ENCODE data around the gene PPM1M. TPM values are rescaled to one million over a fixed set of nuclear protein-coding genes. Genes with fewer than 3 reads are reported as not detected.

PPM1M gene
- total and polyA plus RNA-seq, 2 experiments from 2014 or later = 10.7 to 13.1 TPM

- peaks cover 70% of the 10 kb centered on the region for H3K36me3 ChIP-seq
- H3K9me3 ChIP-seq (ENCODE audit: low read depth) = no peaks in the 10 kb centered on the region
- H3K27ac ChIP-seq = no peak overlapping the region
- H3K4me1 ChIP-seq (ENCODE audit: low read depth) = no peaks in the 10 kb centered on the region
- no peak for DNase-seq (ENCODE audit: low read depth in 1 of 2, low spot score in 1 of 2)
- no peaks in the 10 kb centered on the region for H3K27me3 ChIP-seq
- H3K4me3 ChIP-seq = no peak overlapping the region
- TF ChIP-seq CTCF (IDR thresholded peaks at IDR 0.05; ENCODE audit: low read depth, low read length) = no peak
Measured at GRCh38 chr3:52213005-52213404, 32.6 kb upstream of the PPM1M start.

- H3K27ac ChIP-seq = no peak overlapping the region
- peaks cover 61% of the 10 kb centered on the region for H3K36me3 ChIP-seq
- TF ChIP-seq CTCF (IDR thresholded peaks at IDR 0.05; ENCODE audit: low read depth, low read length) = no peak
Measured at GRCh38 chr3:52213901-52214300, 31.7 kb upstream of the PPM1M start.

GRCh38 chr3:52215351-52215750 lies 30.2 kb upstream of the PPM1M start:
- DNase-seq (ENCODE audit: low read depth in 1 of 2, low spot score in 1 of 2) = no peak

More at GRCh38 chr3:52213901-52214300, 31.7 kb upstream of the PPM1M start:
- H3K4me3 ChIP-seq = no peak overlapping the region
- no peak for DNase-seq (ENCODE audit: low read depth in 1 of 2, low spot score in 1 of 2)
- H3K9me3 ChIP-seq (ENCODE audit: low read depth) = no peaks in the 10 kb centered on the region
- no peaks in the 10 kb centered on the region for H3K4me1 ChIP-seq (ENCODE audit: low read depth)
- no peaks in the 10 kb centered on the region for H3K27me3 ChIP-seq

GRCh38 chr3:52216585-52217408 lies 28.8 kb upstream of the PPM1M start:
- Histone ChIP-seq H3K27ac (no peak overlapping the region), H3K9me3 (ENCODE audit: low read depth) (no peaks in the 10 kb centered on the region), H3K36me3 (peaks cover 34% of the 10 kb centered on the region), H3K4me3 (no peak overlapping the region), H3K4me1 (ENCODE audit: low read depth) (peaks cover 5% of the 10 kb centered on the region), H3K27me3 (no peaks in the 10 kb centered on the region)
- DNase-seq (ENCODE audit: low read depth in 1 of 2, low spot score in 1 of 2) = peak in 1 of 2 donors; percentile 84
- TF ChIP-seq CTCF (IDR thresholded peaks at IDR 0.05; ENCODE audit: low read depth, low read length) = no peak

More at GRCh38 chr3:52215351-52215750, 30.2 kb upstream of the PPM1M start:
- no peak for TF ChIP-seq CTCF (IDR thresholded peaks at IDR 0.05; ENCODE audit: low read depth, low read length)
- no peaks in the 10 kb centered on the region for H3K27me3 ChIP-seq
- H3K36me3 ChIP-seq = peaks cover 48% of the 10 kb centered on the region
- H3K4me1 ChIP-seq (ENCODE audit: low read depth) = peaks cover 5% of the 10 kb centered on the region
- no peaks in the 10 kb centered on the region for H3K9me3 ChIP-seq (ENCODE audit: low read depth)
- no peak overlapping the region for H3K27ac ChIP-seq
- no peak overlapping the region for H3K4me3 ChIP-seq

GRCh38 chr3:52217409-52217805 lies 28.2 kb upstream of the PPM1M start:
- Histone ChIP-seq H3K27ac (no peak overlapping the region), H3K9me3 (ENCODE audit: low read depth) (no peaks in the 10 kb centered on the region), H3K4me3 (no peak overlapping the region), H3K36me3 (peaks cover 29% of the 10 kb centered on the region), H3K27me3 (no peaks in the 10 kb centered on the region), H3K4me1 (ENCODE audit: low read depth) (peaks cover 5% of the 10 kb centered on the region)
- DNase-seq (ENCODE audit: low read depth in 1 of 2, low spot score in 1 of 2) = no peak
- no peak for TF ChIP-seq CTCF (IDR thresholded peaks at IDR 0.05; ENCODE audit: low read depth, low read length)
